ENCODE measurements around the gene IRS1. TPM values are rescaled to one million over a fixed set of nuclear protein-coding genes. Genes with fewer than 3 reads are reported as not detected.
A peak's percentile ranks its signal among the peaks of the same experiment; 100 is the strongest.
"Not testable (repeated sequence)": the region's sequence is repeated elsewhere in the genome, so short reads cannot be mapped to it uniquely, and the experiment has no call there.

The IRS1 gene
- total RNA-seq, 2 experiments from 2014 or later, result 6.6 to 6.9 TPM

DNA sequence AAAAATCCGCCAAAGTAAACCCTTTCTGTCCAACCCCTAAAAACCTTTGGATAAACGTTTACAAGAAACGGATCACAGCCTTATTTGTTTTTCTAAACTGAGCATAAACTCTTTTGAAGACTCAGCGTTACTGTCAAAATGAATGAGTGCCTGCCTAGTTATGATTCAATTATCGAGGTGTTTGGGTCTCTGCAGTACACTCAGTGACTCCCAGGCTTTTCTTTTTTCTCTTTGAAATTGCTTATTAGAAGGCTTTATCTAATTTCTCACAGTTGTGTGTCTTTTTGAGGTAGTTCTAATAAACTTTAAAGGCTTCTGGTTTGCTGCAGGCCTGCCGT is 36.9 kb upstream of the IRS1 start:
- Mint-ChIP-seq H3K27me3 (no peaks in the 10 kb centered on the region), H3K9me3 (no peaks in the 10 kb centered on the region), H3K27ac (peak overlapping the region; percentile 100), H3K4me1 (peaks cover 64% of the 10 kb centered on the region), H3K4me3 (peak overlapping the region; percentile 97), H3K36me3 (ENCODE audit: low read depth) (peaks cover 45% of the 10 kb centered on the region)
- DNase-seq, result no peak
- ChIA-PET CTCF (interaction anchor here (0.6 to 2.0 kb wide), 2 partner anchors 38 to 208 kb away, joined by 3 to 7 read pairs; partner anchors contain the start of gene IRS1), POLR2A (interaction anchor here (0.8 kb wide), 1 partner anchor 148 kb away, joined by 3 read pairs; no protein-coding TSS in a partner anchor)

DNA sequence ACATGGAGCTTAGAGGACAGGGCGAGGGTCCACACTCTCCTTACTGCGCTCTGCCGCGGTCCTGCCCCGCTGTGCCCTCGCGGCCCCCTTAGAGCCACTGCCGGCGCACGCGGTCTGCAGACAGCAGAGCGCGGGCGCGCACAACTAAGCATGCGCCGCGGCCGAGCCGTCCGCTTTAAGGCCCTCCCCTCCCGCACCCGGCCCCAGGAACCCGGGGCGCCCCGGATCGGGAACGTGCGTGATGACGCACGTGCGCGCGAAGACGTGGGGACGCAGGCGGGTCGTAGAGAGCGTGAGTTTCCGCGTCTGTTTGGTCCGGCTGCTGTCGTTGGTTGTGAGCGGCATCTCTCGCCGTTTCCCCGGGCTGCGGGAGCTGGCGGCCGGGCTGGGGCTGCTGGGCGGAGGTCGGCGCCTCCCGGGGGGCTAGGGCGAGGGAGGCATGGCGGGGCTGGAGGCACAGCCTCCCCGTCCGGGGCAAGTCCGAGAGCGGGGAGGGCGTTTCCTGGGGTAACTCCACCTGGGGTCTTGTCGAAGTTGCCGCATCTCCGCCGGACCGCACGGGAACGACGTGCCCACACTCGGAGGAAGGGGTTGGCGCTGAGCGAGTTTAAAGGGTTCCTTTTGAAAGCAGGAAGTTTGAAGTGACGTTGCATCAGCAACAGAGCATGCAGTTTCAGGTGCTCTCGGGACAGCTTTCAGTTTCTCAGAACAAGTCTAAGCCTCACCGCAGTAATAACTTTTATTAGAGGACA is 36.4 kb upstream of the IRS1 start, which contains the start of gene RHBDD1:
TSS of gene RHBDD1 (plus strand) at position 259 of the 752 bp plus-strand sequence. CDS start 28,640 bp downstream, outside the sequence.
- peak within 1 kb of the TSS; percentile 100 for H3K27ac Mint-ChIP-seq
- peaks cover 59% of the 10 kb centered on the region for H3K4me1 Mint-ChIP-seq
- ChIA-PET CTCF (interaction anchor here (0.5 to 2.0 kb wide), 6 partner anchors 14 to 1179 kb away, joined by 3 to 7 read pairs (median 4); partner anchors contain the start of gene IRS1), POLR2A (interaction anchor here (0.6 to 0.8 kb wide), 2 partner anchors 138 to 148 kb away, joined by 3 to 4 read pairs; no protein-coding TSS in a partner anchor)
- no peaks in the 10 kb centered on the region for H3K27me3 Mint-ChIP-seq
- no peaks in the 10 kb centered on the region for H3K9me3 Mint-ChIP-seq
- DNase-seq, result peak; percentile 95
- H3K36me3 Mint-ChIP-seq (ENCODE audit: low read depth), result peaks cover 44% of the 10 kb centered on the region
- peak within 1 kb of the TSS; percentile 97 for H3K4me3 Mint-ChIP-seq

DNA sequence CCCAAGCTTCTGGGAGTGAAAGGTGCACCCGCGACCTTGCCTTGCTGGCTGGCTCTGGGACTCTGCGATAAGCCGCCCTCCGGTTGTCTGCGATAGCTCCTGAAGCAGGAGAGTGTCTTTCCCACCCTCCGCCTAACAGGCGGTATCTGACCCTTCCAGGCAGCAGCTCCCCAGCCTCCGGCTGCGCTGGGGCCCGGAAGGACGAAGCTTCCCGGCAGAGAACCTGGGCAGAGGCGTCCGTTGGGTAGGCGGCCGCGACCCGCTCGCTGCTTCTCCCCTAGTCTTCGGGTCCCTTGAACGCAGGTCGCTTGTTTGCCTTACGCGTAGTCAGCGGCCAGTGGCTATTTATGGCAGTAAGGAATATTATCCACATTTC is 35.8 kb upstream of the IRS1 start:
- H3K36me3 Mint-ChIP-seq (ENCODE audit: low read depth), result peaks cover 43% of the 10 kb centered on the region
- H3K9me3 Mint-ChIP-seq, result no peaks in the 10 kb centered on the region
- ChIA-PET POLR2A (interaction anchor here (0.6 kb wide), 2 partner anchors 139 to 1783 kb away, joined by 3 to 4 read pairs; no protein-coding TSS in a partner anchor), CTCF (interaction anchor here (0.8 to 2.0 kb wide), 5 partner anchors 14 to 48 kb away, joined by 3 to 7 read pairs (median 5); partner anchors contain the start of gene IRS1)
- DNase-seq, result no peak
- peak overlapping the region; percentile 100 for H3K27ac Mint-ChIP-seq
- peak overlapping the region; percentile 97 for H3K4me3 Mint-ChIP-seq
- H3K27me3 Mint-ChIP-seq, result no peaks in the 10 kb centered on the region
- peaks cover 58% of the 10 kb centered on the region for H3K4me1 Mint-ChIP-seq

- CTCF ChIA-PET, result interaction anchor here (0.8 to 2.0 kb wide), 5 partner anchors 13 to 47 kb away, joined by 3 to 7 read pairs (median 5); partner anchors contain the start of gene IRS1
Measured at GRCh38 chr2:226834880-226835279, 35.3 kb upstream of the IRS1 start.

DNA sequence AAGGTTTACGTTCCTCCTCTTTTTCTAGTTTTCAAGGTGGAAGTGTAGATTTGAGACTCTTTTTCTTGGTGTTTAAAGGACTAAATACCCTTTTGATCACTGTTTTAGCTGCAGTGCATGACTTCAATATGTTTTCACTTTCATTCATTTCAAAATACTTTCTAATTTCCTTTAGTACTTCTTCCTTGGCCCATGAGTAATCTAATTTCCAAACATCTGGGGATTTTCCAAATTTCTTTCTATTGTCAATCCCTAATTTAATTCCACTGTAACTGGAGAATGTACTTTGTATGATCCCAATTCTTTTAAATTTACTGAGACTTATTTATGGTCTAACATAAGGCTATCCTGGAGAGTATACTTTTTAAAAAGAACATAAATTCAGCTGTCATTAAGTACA is 32.4 kb upstream of the IRS1 start:
- POLR2A ChIA-PET, result no interaction called here
- H3K9me3 Mint-ChIP-seq, result no peaks in the 10 kb centered on the region
- no peak overlapping the region for H3K4me3 Mint-ChIP-seq
- H3K4me1 Mint-ChIP-seq, result peaks cover 28% of the 10 kb centered on the region
- CTCF ChIA-PET, result no interaction called here
- H3K36me3 Mint-ChIP-seq (ENCODE audit: low read depth), result peaks cover 19% of the 10 kb centered on the region
- no peak overlapping the region for H3K27ac Mint-ChIP-seq
- no peaks in the 10 kb centered on the region for H3K27me3 Mint-ChIP-seq
- no peak for DNase-seq

More at GRCh38 chr2:226834880-226835279, 35.3 kb upstream of the IRS1 start:
- peak overlapping the region; percentile 97 for H3K4me3 Mint-ChIP-seq
- POLR2A ChIA-PET, result interaction anchor here (0.6 kb wide), 1 partner anchor 1782 kb away, joined by 3 read pairs; no protein-coding TSS in a partner anchor
- peaks cover 53% of the 10 kb centered on the region for H3K4me1 Mint-ChIP-seq
- not testable (repeated sequence) for DNase-seq, H3K9me3 Mint-ChIP-seq, H3K27me3 Mint-ChIP-seq
- H3K36me3 Mint-ChIP-seq (ENCODE audit: low read depth), result peaks cover 40% of the 10 kb centered on the region
- peak overlapping the region; percentile 100 for H3K27ac Mint-ChIP-seq

GRCh38 chr2:226831266-226831665 is 31.6 kb upstream of the IRS1 start:
- H3K36me3 Mint-ChIP-seq (ENCODE audit: low read depth), result peaks cover 19% of the 10 kb centered on the region
- no peaks in the 10 kb centered on the region for H3K27me3 Mint-ChIP-seq
- no peak for DNase-seq
- H3K4me1 Mint-ChIP-seq, result peaks cover 24% of the 10 kb centered on the region
- ChIA-PET POLR2A (no interaction called here), CTCF (no interaction called here)
- H3K9me3 Mint-ChIP-seq, result no peaks in the 10 kb centered on the region
- no peak overlapping the region for H3K27ac Mint-ChIP-seq
- H3K4me3 Mint-ChIP-seq, result no peak overlapping the region

DNA sequence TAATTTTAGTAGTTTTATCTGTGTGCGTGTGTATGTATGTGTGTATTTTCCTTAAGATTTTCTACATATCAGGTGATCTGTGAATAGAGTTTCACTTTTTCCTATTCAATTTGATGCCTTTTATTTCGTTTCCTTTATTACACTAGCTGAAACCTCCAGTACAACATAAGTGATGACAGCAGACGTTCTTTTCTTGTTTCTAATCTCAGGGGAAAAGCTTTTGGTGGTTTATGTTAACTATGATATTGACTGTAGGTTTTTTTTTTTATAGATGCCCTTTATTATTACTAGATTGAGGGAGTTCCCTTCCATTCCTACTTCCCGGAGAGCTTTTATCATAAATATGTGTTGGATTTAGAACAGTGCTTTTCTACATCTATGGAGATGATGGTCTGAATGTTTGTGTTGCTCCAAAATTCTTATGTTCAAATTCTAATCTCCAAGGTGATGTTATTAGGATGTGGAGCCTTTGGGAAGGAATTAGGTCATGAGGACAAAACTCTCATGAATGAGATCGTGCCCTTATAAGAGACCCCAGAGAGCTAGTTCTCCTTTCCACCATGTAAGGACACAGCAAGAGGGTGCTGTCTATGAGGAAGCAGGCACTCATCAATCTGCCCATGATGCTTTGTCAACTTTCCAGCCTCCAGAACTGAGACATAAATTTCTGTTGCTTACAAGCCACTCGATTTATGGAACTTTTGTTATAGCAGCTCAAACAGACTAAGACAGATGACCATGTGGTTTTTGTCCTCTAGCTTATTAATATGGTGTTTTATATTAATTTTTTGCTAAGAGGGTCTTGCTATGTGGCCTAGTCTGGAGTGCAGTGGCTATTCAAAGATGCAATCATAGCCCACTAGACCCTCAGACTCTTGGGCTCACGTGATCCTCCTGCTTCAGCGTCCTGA is 30.4 kb upstream of the IRS1 start:
- peaks cover 22% of the 10 kb centered on the region for H3K4me1 Mint-ChIP-seq
- H3K9me3 Mint-ChIP-seq, result no peaks in the 10 kb centered on the region
- POLR2A ChIA-PET, result no interaction called here
- no peak for DNase-seq
- H3K27me3 Mint-ChIP-seq, result no peaks in the 10 kb centered on the region
- H3K4me3 Mint-ChIP-seq, result no peak overlapping the region
- peaks cover 19% of the 10 kb centered on the region for H3K36me3 Mint-ChIP-seq (ENCODE audit: low read depth)
- CTCF ChIA-PET, result interaction anchor here (0.7 to 1.6 kb wide), 2 partner anchors 8 to 27 kb away, joined by 3 read pairs; no protein-coding TSS in a partner anchor
- no peak overlapping the region for H3K27ac Mint-ChIP-seq

DNA sequence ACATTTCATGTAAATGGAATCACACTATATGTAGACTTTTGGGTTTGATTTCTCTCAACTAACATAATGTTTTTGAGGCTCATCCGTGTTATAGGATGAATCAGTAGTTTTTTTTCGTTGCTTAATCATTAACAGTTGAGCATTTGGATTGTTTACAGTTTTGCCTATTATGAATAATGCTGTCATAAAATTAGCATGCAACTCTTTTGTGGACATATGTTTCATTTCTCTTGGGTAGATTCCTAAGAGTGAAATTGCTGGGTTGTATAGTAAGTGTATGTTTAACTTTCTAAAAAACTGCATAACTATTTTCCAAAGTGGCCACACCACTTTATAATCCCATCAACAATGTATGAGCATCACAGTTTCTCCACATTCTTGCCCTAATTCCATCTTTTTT is 28.6 kb upstream of the IRS1 start:
- Mint-ChIP-seq H3K4me3 (no peak overlapping the region), H3K27ac (no peak overlapping the region), H3K36me3 (ENCODE audit: low read depth) (peaks cover 16% of the 10 kb centered on the region), H3K9me3 (peaks cover 4% of the 10 kb centered on the region), H3K27me3 (no peaks in the 10 kb centered on the region), H3K4me1 (peaks cover 10% of the 10 kb centered on the region)
- no peak for DNase-seq
- CTCF ChIA-PET, result no interaction called here
- POLR2A ChIA-PET, result no interaction called here

- peaks cover 4% of the 10 kb centered on the region for H3K9me3 Mint-ChIP-seq
- H3K4me3 Mint-ChIP-seq, result no peak overlapping the region
- ChIA-PET CTCF (interaction anchor here (1.1 kb wide), 1 partner anchor 23 kb away, joined by 3 read pairs; no protein-coding TSS in a partner anchor), POLR2A (no interaction called here)
- DNase-seq, result no peak
- no peaks in the 10 kb centered on the region for H3K27me3 Mint-ChIP-seq
- no peaks in the 10 kb centered on the region for H3K4me1 Mint-ChIP-seq
- peaks cover 1% of the 10 kb centered on the region for H3K36me3 Mint-ChIP-seq (ENCODE audit: low read depth)
- no peak overlapping the region for H3K27ac Mint-ChIP-seq
Measured at GRCh38 chr2:226825056-226825455, 25.4 kb upstream of the IRS1 start.

GRCh38 chr2:226818930-226819329 is 19.3 kb upstream of the IRS1 start:
- no peak overlapping the region for H3K27ac Mint-ChIP-seq
- CTCF ChIA-PET, result no interaction called here
- POLR2A ChIA-PET, result no interaction called here
- H3K9me3 Mint-ChIP-seq, result peaks cover 4% of the 10 kb centered on the region
- peaks cover 1% of the 10 kb centered on the region for H3K36me3 Mint-ChIP-seq (ENCODE audit: low read depth)
- peaks cover 12% of the 10 kb centered on the region for H3K27me3 Mint-ChIP-seq
- H3K4me3 Mint-ChIP-seq, result no peak overlapping the region
- no peak for DNase-seq
- no peaks in the 10 kb centered on the region for H3K4me1 Mint-ChIP-seq

GRCh38 chr2:226813148-226813701 is 13.6 kb upstream of the IRS1 start:
- no peaks in the 10 kb centered on the region for H3K4me1 Mint-ChIP-seq
- CTCF ChIA-PET, result no interaction called here
- no peak for DNase-seq

GRCh38 chr2:226803410-226803809 is 3.8 kb upstream of the IRS1 start:
- Mint-ChIP-seq H3K4me1 (peaks cover 21% of the 10 kb centered on the region), H3K4me3 (no peak overlapping the region), H3K36me3 (ENCODE audit: low read depth) (no peaks in the 10 kb centered on the region), H3K27me3 (peaks cover 26% of the 10 kb centered on the region), H3K27ac (no peak overlapping the region), H3K9me3 (no peaks in the 10 kb centered on the region)
- DNase-seq, result no peak
- POLR2A ChIA-PET, result no interaction called here
- CTCF ChIA-PET, result interaction anchor here (0.9 to 1.8 kb wide), 8 partner anchors 8 to 914 kb away, joined by 3 to 9 read pairs (median 4); partner anchors contain the start of gene RHBDD1

More at GRCh38 chr2:226813148-226813701, 13.6 kb upstream of the IRS1 start:
- H3K27me3 Mint-ChIP-seq, result peaks cover 22% of the 10 kb centered on the region
- POLR2A ChIA-PET, result no interaction called here
- no peaks in the 10 kb centered on the region for H3K36me3 Mint-ChIP-seq (ENCODE audit: low read depth)
- H3K27ac Mint-ChIP-seq, result no peak overlapping the region
- H3K4me3 Mint-ChIP-seq, result no peak overlapping the region
- no peaks in the 10 kb centered on the region for H3K9me3 Mint-ChIP-seq
